ENCODE measurements around the gene WDR37.

Gene WDR37

GRCh38 chr10:1045415-1045814 lies 10.8 kb upstream of the WDR37 start:
- Histone ChIP-seq H3K27me3 (ENCODE audit: insufficient read depth, low read length, poor library complexity) (no peaks in the 10 kb centered on the region), H4K20me1 (ENCODE audit: insufficient read depth, low read length) (peaks cover 44% of the 10 kb centered on the region), H3K4me3 (ENCODE audit: low read depth in 1 of 2, low read length in 2 of 2) (peak overlapping the region in 1 of 2 experiments; percentile 53; a peak in 1 of 4 replicates), H3K27ac (ENCODE audit: low read length) (peak overlapping the region; percentile 28; the same call in 1 of the 2 replicates), H3K36me3 (ENCODE audit: insufficient read depth, low read length) (peaks cover 67% of the 10 kb centered on the region), H2AFZ (ENCODE audit: low read depth, low read length) (no peak overlapping the region), H3K4me2 (ENCODE audit: insufficient read depth, low read length) (peak overlapping the region; percentile 53), H3K9me3 (ENCODE audit: insufficient read depth, low read length, severe bottlenecking) (no peaks in the 10 kb centered on the region), H3K9ac (ENCODE audit: low read depth, low read length) (peak overlapping the region; percentile 10), H3K79me2 (ENCODE audit: insufficient read depth, low read length) (peaks cover 62% of the 10 kb centered on the region), H3K4me1 (ENCODE audit: insufficient read depth, low read length) (peaks cover 42% of the 10 kb centered on the region)
- DNase-seq (no peak), ATAC-seq (ENCODE audit: insufficient read depth, low read depth) (no peak)
- TF ChIP-seq, protein P1, sequence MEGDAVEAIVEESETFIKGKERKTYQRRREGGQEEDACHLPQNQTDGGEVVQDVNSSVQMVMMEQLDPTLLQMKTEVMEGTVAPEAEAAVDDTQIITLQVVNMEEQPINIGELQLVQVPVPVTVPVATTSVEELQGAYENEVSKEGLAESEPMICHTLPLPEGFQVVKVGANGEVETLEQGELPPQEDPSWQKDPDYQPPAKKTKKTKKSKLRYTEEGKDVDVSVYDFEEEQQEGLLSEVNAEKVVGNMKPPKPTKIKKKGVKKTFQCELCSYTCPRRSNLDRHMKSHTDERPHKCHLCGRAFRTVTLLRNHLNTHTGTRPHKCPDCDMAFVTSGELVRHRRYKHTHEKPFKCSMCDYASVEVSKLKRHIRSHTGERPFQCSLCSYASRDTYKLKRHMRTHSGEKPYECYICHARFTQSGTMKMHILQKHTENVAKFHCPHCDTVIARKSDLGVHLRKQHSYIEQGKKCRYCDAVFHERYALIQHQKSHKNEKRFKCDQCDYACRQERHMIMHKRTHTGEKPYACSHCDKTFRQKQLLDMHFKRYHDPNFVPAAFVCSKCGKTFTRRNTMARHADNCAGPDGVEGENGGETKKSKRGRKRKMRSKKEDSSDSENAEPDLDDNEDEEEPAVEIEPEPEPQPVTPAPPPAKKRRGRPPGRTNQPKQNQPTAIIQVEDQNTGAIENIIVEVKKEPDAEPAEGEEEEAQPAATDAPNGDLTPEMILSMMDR (IDR thresholded peaks at IDR 0.05; ENCODE audit: borderline replicate concordance, extremely low read depth, low read length, poor library complexity, severe bottlenecking) = no peak
- no peak for TF ChIP-seq EZH2 (IDR thresholded peaks at IDR 0.05; ENCODE audit: borderline replicate concordance, low read depth, low read length, severe bottlenecking)

DNA sequence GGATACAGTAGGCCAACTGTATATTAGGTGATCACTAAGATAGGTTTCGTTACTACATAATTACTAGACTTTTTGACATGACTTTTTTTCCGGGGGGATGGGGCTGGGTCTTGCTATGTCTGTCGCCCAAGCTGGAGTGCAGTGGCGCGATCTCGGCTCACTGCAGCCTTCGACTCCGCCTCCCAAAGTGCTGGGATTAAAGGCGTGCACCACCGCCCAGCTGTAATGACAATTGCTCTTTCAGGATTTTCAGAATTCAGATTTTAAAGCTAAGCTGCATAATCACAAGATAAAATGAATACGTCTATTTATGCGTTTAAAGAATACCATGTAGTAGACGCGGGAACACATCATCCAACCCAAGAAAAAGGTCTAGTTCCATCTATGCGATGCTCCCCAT lies 8.2 kb upstream of the WDR37 start:
- peaks cover 82% of the 10 kb centered on the region for H3K79me2 ChIP-seq (ENCODE audit: insufficient read depth, low read length)
- peak overlapping the region; percentile 69 for H3K4me2 ChIP-seq (ENCODE audit: insufficient read depth, low read length)
- no peaks in the 10 kb centered on the region for H3K9me3 ChIP-seq (ENCODE audit: insufficient read depth, low read length, severe bottlenecking)
- H2AFZ ChIP-seq (ENCODE audit: low read depth, low read length) = peak overlapping the region; percentile 60
- H3K27me3 ChIP-seq (ENCODE audit: insufficient read depth, low read length, poor library complexity) = no peaks in the 10 kb centered on the region
- H3K4me1 ChIP-seq (ENCODE audit: insufficient read depth, low read length) = peaks cover 67% of the 10 kb centered on the region
- peak overlapping the region; percentile 86 for H3K27ac ChIP-seq (ENCODE audit: low read length)
- peaks cover 68% of the 10 kb centered on the region for H3K36me3 ChIP-seq (ENCODE audit: insufficient read depth, low read length)
- peak overlapping the region; percentile 60 to 83 for H3K4me3 ChIP-seq (ENCODE audit: low read depth in 1 of 2, low read length in 2 of 2)
- TF ChIP-seq, protein P1 (IDR thresholded peaks at IDR 0.05; ENCODE audit: borderline replicate concordance, extremely low read depth, low read length, poor library complexity, severe bottlenecking) = no peak
- no peak for TF ChIP-seq EZH2 (IDR thresholded peaks at IDR 0.05; ENCODE audit: borderline replicate concordance, low read depth, low read length, severe bottlenecking)
- H3K9ac ChIP-seq (ENCODE audit: low read depth, low read length) = peak overlapping the region; percentile 79
- DNase-seq (peak; percentile 57), ATAC-seq (ENCODE audit: insufficient read depth, low read depth) (no peak)
- H4K20me1 ChIP-seq (ENCODE audit: insufficient read depth, low read length) = peaks cover 59% of the 10 kb centered on the region

- ATAC-seq (ENCODE audit: insufficient read depth, low read depth) (peak; percentile 5; the same call in 2 of the 3 replicates), DNase-seq (no peak)
- Histone ChIP-seq H3K27ac (ENCODE audit: low read length) (peak overlapping the region; percentile 86), H3K9ac (ENCODE audit: low read depth, low read length) (peak overlapping the region; percentile 79), H2AFZ (ENCODE audit: low read depth, low read length) (peak overlapping the region; percentile 60), H3K4me3 (ENCODE audit: low read depth in 1 of 2, low read length in 2 of 2) (peak overlapping the region; percentile 60 to 83), H3K27me3 (ENCODE audit: insufficient read depth, low read length, poor library complexity) (no peaks in the 10 kb centered on the region), H3K79me2 (ENCODE audit: insufficient read depth, low read length) (peaks cover 82% of the 10 kb centered on the region), H4K20me1 (ENCODE audit: insufficient read depth, low read length) (peaks cover 56% of the 10 kb centered on the region), H3K36me3 (ENCODE audit: insufficient read depth, low read length) (peaks cover 68% of the 10 kb centered on the region), H3K4me2 (ENCODE audit: insufficient read depth, low read length) (peak overlapping the region; percentile 69), H3K9me3 (ENCODE audit: insufficient read depth, low read length, severe bottlenecking) (no peaks in the 10 kb centered on the region), H3K4me1 (ENCODE audit: insufficient read depth, low read length) (peaks cover 68% of the 10 kb centered on the region)
- TF ChIP-seq, protein P1 (IDR thresholded peaks at IDR 0.05; ENCODE audit: borderline replicate concordance, extremely low read depth, low read length, poor library complexity, severe bottlenecking) = no peak
- no peak for TF ChIP-seq EZH2 (IDR thresholded peaks at IDR 0.05; ENCODE audit: borderline replicate concordance, low read depth, low read length, severe bottlenecking)
Measured at GRCh38 chr10:1048349-1048731, 7.8 kb upstream of the WDR37 start.
